Left colon (tissue), 2 donors: ENCODE results near the gene TMEM121. TPM values are rescaled to one million over a fixed set of nuclear protein-coding genes. Genes with fewer than 3 reads are reported as not detected.
"Not testable (repeated sequence)": the region's sequence is repeated elsewhere in the genome, so short reads cannot be mapped to it uniquely, and the experiment has no call there.

Source experiments
- ATAC-seq: fragments of 200-7000 bp; cut with Tn5 transposase; one replicate; pipeline ENCODE4 v1.9.1; 2020; ENCODE audit warnings: mild to moderate bottlenecking, moderate library complexity
- DNase-seq, 2 donors: peaks; one replicate each; pipeline ENCODE4 v3.0.0-alpha.2; 2020
- intact Hi-C, 2 donors: fragments of 100-400 bp; cut with DNase I in 1 of 2; cut with micrococcal nuclease in 1 of 2; formaldehyde crosslinking; loops; one replicate each; pipeline versions ENCODE4 v1.11.2 to v1.14.0; 2022; cut with DNase I, micrococcal nuclease
- total RNA-seq, 2 donors: library from RNA; stranded (reverse); fragmentation: NEBNext Ultra II Directional; extraction: Animal tissue kit (Norgen Biotek cat#: 25700); gene quantifications; one replicate each; pipeline ENCODE4 v1.2.1, GENCODE V29; 2021
- donor health status: DM: no; HTN: no; CAD: no.
- donor health status: DM: yes; HTN: yes; CAD: no.

TMEM121 gene
- total RNA-seq, 2 donors from 2014 or later, result 0.37 to 0.95 TPM

- DNase-seq, intact Hi-C loops, ATAC-seq: not testable (repeated sequence)
These were observed 48.0 kb downstream of the TMEM121 start for GRCh38 chr14:105574411-105574810.

GRCh38 chr14:105575016-105575700 lies 48.8 kb downstream of the TMEM121 start:
- DNase-seq, ATAC-seq, intact Hi-C loops: not testable (repeated sequence)

GRCh38 chr14:105576525-105577088 lies 50.2 kb downstream of the TMEM121 start:
- ATAC-seq (no peak), DNase-seq (no peak)
- intact Hi-C loops, result no loop called here

- intact Hi-C loops, result no loop called here
- DNase-seq (no peak), ATAC-seq (no peak)
These were observed 51.0 kb downstream of the TMEM121 start for GRCh38 chr14:105577314-105577861.

DNA sequence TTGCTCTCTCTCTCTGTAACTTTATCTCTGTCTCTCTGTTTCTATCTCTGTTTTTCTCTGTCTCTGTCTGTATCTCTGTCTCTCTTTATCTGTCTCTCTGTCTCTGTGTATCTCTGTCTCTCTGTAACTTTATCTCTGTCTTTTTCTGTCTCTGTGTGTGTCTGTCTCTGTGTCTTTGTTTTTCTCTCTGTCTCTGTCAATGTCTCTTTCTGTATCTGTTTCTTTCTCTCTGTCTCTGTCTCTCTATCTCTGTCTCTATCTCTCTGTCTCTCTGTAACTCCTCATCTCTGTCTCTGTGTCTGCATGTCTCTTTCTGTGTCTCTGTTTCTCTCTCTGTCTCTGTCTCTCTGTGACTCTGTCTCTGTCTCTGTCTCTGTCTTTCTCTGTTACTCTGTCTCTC lies 51.7 kb downstream of the TMEM121 start:
- intact Hi-C loops, result no loop called here
- ATAC-seq (no peak), DNase-seq (no peak)

GRCh38 chr14:105579221-105579620 lies 52.8 kb downstream of the TMEM121 start:
- intact Hi-C loops, ATAC-seq, DNase-seq: not testable (repeated sequence)

Other genes with a start within 250 kb of the TMEM121 start
- gene BRF1, start 225.6 kb upstream of the TMEM121 start, total RNA-seq, result 10 to 100 TPM; 29.9 to 35.1 TPM
- 10 to 100 TPM; 54.8 to 67.5 TPM for gene PACS2, start 211.8 kb upstream of the TMEM121 start, total RNA-seq
- 1 to 10 TPM in 1 of 2 donors, under 1 TPM in 1; 0.49 to 1.3 TPM for gene TEX22, start 128.0 kb upstream of the TMEM121 start, total RNA-seq
- gene MTA1, start 106.8 kb upstream of the TMEM121 start, total RNA-seq, result 10 to 100 TPM; 59.2 to 77.4 TPM
- gene CRIP2, start 51.8 kb upstream of the TMEM121 start, total RNA-seq, result 10 to 100 TPM; 13.0 to 19.2 TPM
- gene CRIP1, start 39.7 kb upstream of the TMEM121 start, total RNA-seq, result 100 to 1,000 TPM in 1 of 2 donors, 10 to 100 TPM in 1; 86.8 to 222 TPM
- gene TEDC1, start 35.3 kb upstream of the TMEM121 start, total RNA-seq, result 10 to 100 TPM; 15.7 to 25.8 TPM